Subcutaneous abdominal adipose tissue (tissue), 5 donors: ENCODE data around the gene PRKD1.

ENCODE experiments used
- H3K27ac ChIP-seq: one replicate; pipeline ENCODE4 v1.7.0; 2013; ENCODE audit warnings: low read depth, mild to moderate bottlenecking, inconsistent platforms, low read length, moderate library complexity
- H3K27me3 ChIP-seq, 5 donors: one replicate each; pipeline ENCODE4 v1.7.0; 2013; ENCODE audit warnings: low read length in 5 of 5, inconsistent platforms in 1 of 5; ENCODE audit not compliant: control insufficient read depth in 5 of 5, insufficient read depth in 4 of 5
- H3K36me3 ChIP-seq, 5 donors: one replicate each; pipeline ENCODE4 v1.7.0; 2013; ENCODE audit warnings: low read length in 5 of 5; ENCODE audit not compliant: control insufficient read depth in 5 of 5, insufficient read depth in 5 of 5
- H3K4me1 ChIP-seq, 5 donors: one replicate each; pipeline ENCODE4 v1.7.0; 2013; ENCODE audit warnings: low read length in 5 of 5, mild to moderate bottlenecking in 3 of 5, moderate library complexity in 1 of 5; ENCODE audit not compliant: control insufficient read depth in 5 of 5, insufficient read depth in 5 of 5
- H3K4me3 ChIP-seq, 5 donors: one replicate each; pipeline ENCODE4 v1.7.0; 2013; ENCODE audit warnings: low read length in 5 of 5, low read depth in 1 of 5
- H3K9ac ChIP-seq, 5 donors: one replicate each; pipeline ENCODE4 v1.7.0; 2013; ENCODE audit warnings: low read length in 5 of 5, mild to moderate bottlenecking in 4 of 5, moderate library complexity in 3 of 5
- H3K9me3 ChIP-seq, 5 donors: one replicate each; pipeline ENCODE4 v1.7.0; 2013; ENCODE audit warnings: low read length in 5 of 5; ENCODE audit not compliant: control insufficient read depth in 5 of 5
- donor health status: healthy.
- donor health status: healthy.
- donor health status: healthy.
- donor health status: healthy.
- donor health status: healthy.

Gene PRKD1

DNA sequence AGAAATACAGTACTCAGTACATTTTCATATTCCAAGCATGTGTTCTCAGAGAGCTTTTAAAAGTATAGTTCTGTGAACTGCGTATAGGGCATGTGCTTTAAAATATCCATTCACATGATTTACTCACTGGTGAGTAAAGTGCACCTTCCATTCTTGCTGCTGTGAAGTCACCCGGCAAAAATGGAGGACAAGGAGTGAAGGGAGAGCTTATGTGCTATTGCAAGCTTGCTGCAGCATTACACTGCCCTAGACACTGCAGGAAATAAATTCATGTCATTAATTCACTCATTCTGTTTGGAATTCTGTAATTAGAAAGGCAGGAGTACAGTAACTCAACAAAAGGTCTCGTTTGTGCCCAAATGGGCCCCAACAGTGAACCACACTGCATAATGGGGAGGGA is 347.8 kb downstream of the PRKD1 start:
- Histone ChIP-seq H3K27me3 (no peaks in the 10 kb centered on the region), H3K36me3 (peaks cover 0 to 6% (median 4%) of the 10 kb centered on the region in 5 donors), H3K4me3 (no peak overlapping the region), H3K9me3 (no peaks in the 10 kb centered on the region), H3K9ac (no peak overlapping the region), H3K4me1 (peaks cover 0 to 2% (median 0%) of the 10 kb centered on the region in 5 donors), H3K27ac (no peak overlapping the region)

DNA sequence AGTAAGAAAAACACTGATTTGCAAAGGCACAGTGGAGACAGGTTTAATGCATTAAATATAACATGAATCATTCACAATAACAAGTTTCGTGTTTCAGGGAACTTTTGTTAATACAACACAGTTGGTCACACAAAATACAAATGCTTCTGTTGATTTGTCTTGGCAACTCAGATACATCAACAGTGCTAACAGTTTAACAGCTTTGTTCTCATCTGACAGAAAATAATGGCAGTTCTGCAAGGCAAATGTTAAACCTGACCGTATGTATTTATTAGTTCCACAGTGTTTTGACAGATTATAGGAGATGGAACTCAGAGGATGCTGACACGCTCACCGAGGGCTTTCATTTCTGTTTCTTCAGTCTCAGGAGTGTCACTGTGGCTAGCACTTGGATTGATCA is 350.7 kb downstream of the PRKD1 start:
- H3K36me3 ChIP-seq, result peaks cover 0 to 6% (median 4%) of the 10 kb centered on the region in 5 donors
- H3K9ac ChIP-seq, result no peak overlapping the region
- no peak overlapping the region for H3K4me3 ChIP-seq

DNA sequence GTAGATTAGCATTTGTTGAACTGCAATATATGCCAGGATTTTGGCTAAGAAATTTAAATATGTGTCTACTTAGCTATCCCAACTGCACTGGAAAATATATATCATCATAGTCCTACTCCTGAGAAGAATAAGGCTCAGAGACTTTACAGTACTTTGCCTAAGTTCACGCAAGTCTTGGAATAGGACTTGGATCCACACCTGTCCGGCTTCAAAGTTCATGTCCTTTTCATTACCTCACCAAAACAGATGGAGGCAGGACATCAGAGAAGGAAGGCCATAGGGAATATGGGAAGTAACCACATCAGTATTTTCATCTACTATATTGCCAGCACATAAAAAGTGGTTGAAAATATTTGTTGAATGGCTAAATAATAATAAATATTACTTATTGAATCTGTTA is 358.5 kb downstream of the PRKD1 start:
- H3K36me3 ChIP-seq, result no peaks in the 10 kb centered on the region
- H3K9me3 ChIP-seq, result peaks cover 0 to 7% (median 4%) of the 10 kb centered on the region in 5 donors
- peaks cover 0 to 4% (median 0%) of the 10 kb centered on the region in 5 donors for H3K4me1 ChIP-seq
- no peak overlapping the region for H3K27ac ChIP-seq
- no peak overlapping the region for H3K9ac ChIP-seq
- no peak overlapping the region for H3K4me3 ChIP-seq
- no peaks in the 10 kb centered on the region for H3K27me3 ChIP-seq

More for the DNA sequence above, 350.7 kb downstream of the PRKD1 start:
- peaks cover 0 to 2% (median 0%) of the 10 kb centered on the region in 5 donors for H3K9me3 ChIP-seq
- H3K4me1 ChIP-seq, result no peaks in the 10 kb centered on the region
- no peaks in the 10 kb centered on the region for H3K27me3 ChIP-seq
- H3K27ac ChIP-seq, result no peak overlapping the region

DNA sequence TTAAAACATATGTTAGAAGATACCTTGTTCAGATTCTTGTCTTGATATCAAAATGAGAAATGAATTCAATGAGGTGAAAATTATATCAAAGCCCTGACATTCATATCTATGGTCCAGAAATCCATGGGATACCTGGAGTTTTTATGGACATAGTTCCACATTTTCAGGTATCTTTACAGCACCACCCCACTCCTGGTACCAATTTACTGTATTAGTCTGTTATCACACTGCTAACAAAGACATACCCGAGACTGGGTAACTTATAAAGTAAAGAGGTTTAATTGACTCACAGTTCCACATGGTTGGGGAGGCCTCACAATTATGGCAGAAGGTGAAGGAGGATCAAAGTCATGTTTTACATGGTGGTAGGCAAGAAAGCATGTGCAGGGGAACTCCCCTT is 361.5 kb downstream of the PRKD1 start:
- H3K36me3 ChIP-seq, result no peaks in the 10 kb centered on the region
- H3K27me3 ChIP-seq, result no peaks in the 10 kb centered on the region
- H3K9ac ChIP-seq, result no peak overlapping the region
- peaks cover 0 to 7% (median 4%) of the 10 kb centered on the region in 5 donors for H3K9me3 ChIP-seq
- H3K4me3 ChIP-seq, result no peak overlapping the region
- H3K27ac ChIP-seq, result no peak overlapping the region
- peaks cover 0 to 4% (median 0%) of the 10 kb centered on the region in 5 donors for H3K4me1 ChIP-seq

DNA sequence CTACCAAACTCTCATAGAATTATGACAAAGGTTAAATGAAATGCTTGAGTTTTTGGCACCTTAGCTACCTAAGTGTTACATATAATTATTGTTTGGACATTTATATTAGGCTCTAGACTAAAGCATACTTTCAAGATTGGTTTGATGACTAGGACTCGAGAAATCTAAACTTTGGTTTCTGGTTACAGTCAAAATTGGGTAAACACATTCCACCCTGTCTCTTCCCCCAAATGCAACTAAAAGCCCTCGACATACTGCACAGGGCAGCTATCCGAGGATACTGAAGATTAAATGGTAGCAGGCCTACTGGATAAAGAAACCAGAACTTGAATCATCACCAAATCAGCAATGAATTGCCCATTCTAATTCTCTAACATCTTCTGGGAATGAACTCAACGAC is 369.1 kb downstream of the PRKD1 start:
- Histone ChIP-seq H3K4me1 (no peaks in the 10 kb centered on the region), H3K36me3 (no peaks in the 10 kb centered on the region), H3K27ac (no peak overlapping the region), H3K9ac (no peak overlapping the region), H3K4me3 (no peak overlapping the region), H3K27me3 (no peaks in the 10 kb centered on the region), H3K9me3 (no peaks in the 10 kb centered on the region)

DNA sequence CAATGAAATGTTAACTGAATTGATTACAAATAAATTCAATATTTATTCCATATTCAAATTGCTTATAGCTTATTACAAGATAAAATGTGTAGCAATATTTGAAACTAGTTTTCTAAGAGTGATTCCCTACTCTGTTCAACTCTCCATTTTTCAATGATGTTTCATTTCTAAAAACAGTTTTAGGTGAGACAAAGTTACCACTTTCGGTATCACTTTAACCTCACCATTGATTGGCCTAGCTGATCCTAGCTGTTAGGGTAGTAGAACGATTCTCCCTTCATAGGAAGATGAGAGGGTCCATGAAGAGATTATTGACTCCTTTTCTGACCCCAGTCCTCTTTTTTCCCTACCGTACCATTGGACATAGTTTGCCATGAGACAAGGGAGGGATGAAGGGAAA is 373.3 kb downstream of the PRKD1 start:
- Histone ChIP-seq H3K27me3 (no peaks in the 10 kb centered on the region), H3K9ac (no peak overlapping the region), H3K9me3 (no peaks in the 10 kb centered on the region), H3K4me3 (no peak overlapping the region), H3K27ac (no peak overlapping the region), H3K4me1 (no peaks in the 10 kb centered on the region), H3K36me3 (no peaks in the 10 kb centered on the region)

DNA sequence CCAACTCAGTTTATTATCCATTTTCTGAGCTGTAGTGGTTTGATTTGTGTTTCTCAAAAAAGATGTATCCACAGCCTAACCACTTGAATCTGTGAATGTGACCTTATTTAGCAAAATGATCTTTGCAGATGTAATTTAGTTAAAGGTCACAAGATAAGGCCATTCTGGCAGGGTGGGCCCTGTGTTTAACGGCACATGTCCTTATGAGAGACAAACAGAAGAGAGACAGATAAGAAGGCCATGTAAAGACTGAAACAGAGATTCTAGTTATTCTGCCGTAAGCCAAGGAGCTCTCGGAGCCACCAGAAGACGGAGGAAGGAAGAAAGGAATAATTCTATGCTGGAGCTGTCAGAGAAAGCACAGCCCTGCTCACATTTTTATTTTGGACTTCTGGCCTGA is 374.2 kb downstream of the PRKD1 start:
- Histone ChIP-seq H3K4me3 (no peak overlapping the region), H3K36me3 (no peaks in the 10 kb centered on the region), H3K9ac (peak overlapping the region in 1 of 5 donors; percentile 7), H3K27ac (no peak overlapping the region), H3K9me3 (no peaks in the 10 kb centered on the region), H3K4me1 (no peaks in the 10 kb centered on the region), H3K27me3 (no peaks in the 10 kb centered on the region)

DNA sequence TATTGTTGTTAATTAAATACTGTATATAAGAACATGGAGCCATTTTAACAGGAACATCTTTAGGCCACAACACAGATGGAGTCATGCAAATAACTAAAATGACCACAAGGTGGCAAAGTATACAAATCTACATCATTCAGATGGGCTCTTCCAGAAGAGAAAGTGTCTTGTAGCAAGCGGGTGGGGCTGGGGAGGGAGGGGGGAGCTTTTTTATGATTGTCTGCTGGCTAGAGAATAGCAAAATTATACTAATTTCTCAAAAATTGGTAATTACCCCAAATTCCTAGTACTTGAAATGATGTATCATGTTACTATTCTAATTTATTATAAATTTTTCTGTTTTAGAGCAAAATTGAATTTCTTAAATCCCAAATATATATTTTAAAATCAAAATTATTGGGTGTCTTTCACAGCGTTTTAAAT is 378.7 kb downstream of the PRKD1 start:
- H3K9me3 ChIP-seq, result no peaks in the 10 kb centered on the region
- no peaks in the 10 kb centered on the region for H3K27me3 ChIP-seq
- H3K36me3 ChIP-seq, result no peaks in the 10 kb centered on the region
- no peaks in the 10 kb centered on the region for H3K4me1 ChIP-seq
- no peak overlapping the region for H3K27ac ChIP-seq
- no peak overlapping the region for H3K9ac ChIP-seq
- H3K4me3 ChIP-seq, result no peak overlapping the region

DNA sequence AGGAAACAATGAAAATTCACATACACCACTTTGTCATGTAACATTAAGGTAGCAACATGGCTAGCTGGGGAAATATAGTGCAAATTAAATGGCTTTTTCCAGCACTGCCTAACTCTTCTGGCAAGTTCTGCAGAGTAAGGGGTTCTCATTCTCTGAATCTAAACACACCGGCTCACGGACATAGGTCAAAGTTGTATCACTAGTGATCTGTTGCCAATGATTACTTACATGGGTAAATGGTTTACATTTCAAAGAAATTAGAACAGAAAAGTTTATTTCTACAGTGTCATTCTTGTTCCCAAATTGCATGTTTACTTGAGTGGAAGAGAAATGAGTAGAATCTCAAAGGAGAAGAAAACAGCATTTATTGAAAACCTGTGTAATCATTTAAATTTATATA is 381.9 kb downstream of the PRKD1 start:
- Histone ChIP-seq H3K4me3 (no peak overlapping the region), H3K27ac (no peak overlapping the region), H3K9me3 (no peaks in the 10 kb centered on the region), H3K4me1 (no peaks in the 10 kb centered on the region), H3K36me3 (no peaks in the 10 kb centered on the region), H3K27me3 (no peaks in the 10 kb centered on the region), H3K9ac (no peak overlapping the region)

DNA sequence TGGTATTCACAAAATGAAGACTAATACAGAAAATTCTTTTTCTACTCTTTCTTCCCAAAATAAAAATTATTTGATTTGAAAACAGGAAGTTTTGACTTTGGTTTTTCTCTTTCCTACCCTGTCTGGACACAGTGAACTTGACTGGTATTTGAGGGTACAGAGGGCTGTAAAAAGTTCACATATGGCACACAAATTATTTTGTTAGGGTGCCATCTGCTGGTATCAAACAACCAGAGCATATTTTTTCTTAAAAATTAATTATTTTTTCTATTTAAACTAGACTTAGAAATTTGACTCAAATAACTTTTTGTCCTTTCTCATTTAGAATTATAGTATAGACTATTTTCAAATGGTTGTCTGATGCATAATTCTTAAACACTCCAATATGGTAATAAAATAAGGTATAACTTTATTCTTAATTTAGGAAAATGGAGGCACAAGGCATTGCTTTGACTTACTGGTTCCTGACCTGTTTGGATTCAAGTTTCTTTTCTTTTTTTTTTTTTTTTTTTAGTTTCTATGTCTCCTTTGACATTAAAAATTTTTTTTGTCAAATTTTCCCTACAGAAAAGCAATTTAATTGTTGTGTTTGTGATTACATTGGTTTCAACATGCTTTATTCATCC is 390.6 kb downstream of the PRKD1 start:
- H3K36me3 ChIP-seq, result no peaks in the 10 kb centered on the region
- no peaks in the 10 kb centered on the region for H3K27me3 ChIP-seq
- no peak overlapping the region for H3K9ac ChIP-seq
- no peaks in the 10 kb centered on the region for H3K4me1 ChIP-seq
- H3K9me3 ChIP-seq, result no peaks in the 10 kb centered on the region
- no peak overlapping the region for H3K27ac ChIP-seq
- H3K4me3 ChIP-seq, result no peak overlapping the region
